ENCODE data around the gene DOCK11.

DNA sequence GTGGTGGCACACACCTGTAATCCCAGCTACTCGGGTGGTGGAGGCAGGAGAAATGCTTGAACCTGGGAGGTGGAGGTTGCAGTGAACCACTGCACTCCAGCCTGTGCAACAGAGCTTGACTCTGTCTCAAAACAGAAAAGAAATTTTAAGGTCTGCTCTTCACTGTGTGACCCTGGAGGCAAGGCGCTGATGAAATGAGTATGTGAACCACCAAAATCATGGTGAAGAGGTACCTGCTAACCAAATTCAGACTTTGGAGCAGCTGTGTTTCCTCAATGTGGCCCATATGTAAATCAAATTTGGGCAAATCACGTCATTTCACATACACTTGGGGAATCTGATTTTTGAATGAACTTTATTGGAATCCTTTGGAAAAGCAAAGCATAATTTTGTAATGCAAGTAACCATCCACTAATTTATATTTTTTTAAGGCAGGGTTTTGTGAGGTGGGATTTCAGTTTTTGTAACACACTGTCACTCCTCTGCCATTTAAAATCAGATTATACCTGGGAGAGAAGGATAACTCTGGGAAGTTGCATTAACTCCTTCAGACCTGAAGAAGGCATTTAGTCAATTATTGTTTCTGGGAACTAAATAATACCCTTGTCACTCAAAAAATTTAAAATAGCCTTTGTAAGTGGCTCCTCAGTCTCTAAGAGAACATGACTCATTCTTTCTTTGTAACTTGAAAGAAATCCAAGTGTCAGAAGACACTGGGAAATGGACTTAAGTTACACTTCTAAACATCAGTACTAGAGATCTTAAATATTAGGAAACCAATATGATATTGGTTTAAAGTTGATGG is 24.0 kb downstream of the DOCK11 start:
- TF ChIP-seq GATA3 (IDR thresholded peaks at IDR 0.05; ENCODE audit: low read depth, low read length) (no peak), GATA2 (IDR thresholded peaks at IDR 0.05; ENCODE audit: low read depth, low read length) (no peak)
